OCI-LY7 (cell line): ENCODE results near the gene ADAM12. TPM values are rescaled to one million over a fixed set of nuclear protein-coding genes. Genes with fewer than 3 reads are reported as not detected.

ENCODE experiments used
- BruUV-seq: library from RNA; stranded (reverse); fragments of 400-500 nt; replicated peaks from 2 replicates; lab custom pipeline; 2021; lab: Mats Ljungman, UMichigan
- CTCF ChIA-PET: fragments of 300-600 bp; sonication (Branson Sonifier 250); formaldehyde crosslinking; loops from one replicate; lab custom pipeline; 2022; ENCODE audit warnings: antibody characterized with exemption; ENCODE audit not compliant: unreplicated experiment; lab: Charles Lee
- POLR2A ChIA-PET: fragments of 300-600 bp; sonication (Branson Sonifier 250); formaldehyde crosslinking; loops from one replicate; lab custom pipeline; 2022; ENCODE audit warnings: antibody characterized with exemption; lab: Charles Lee
- DNase-seq: peaks from one replicate; pipeline ENCODE4 v3.0.0-alpha.2; 2015; ENCODE audit warnings: low spot score
- H2AFZ ChIP-seq: fragments of 200-600 bp; sonication (generic), shearing (Covaris generic); 2 replicates; pipeline ENCODE4 v1.6.1; 2014; ENCODE audit warnings: mild to moderate bottlenecking, antibody characterized with exemption, low read length, moderate library complexity
- H3K27ac ChIP-seq: fragments of 200-600 bp; sonication (generic); 2 replicates; pipeline ENCODE4 v1.5.1; 2014; ENCODE audit warnings: mixed run types, low read depth, mild to moderate bottlenecking, moderate library complexity, low read length, inconsistent platforms; ENCODE audit not compliant: poor library complexity, severe bottlenecking
- H3K36me3 ChIP-seq: fragments of 200-600 bp; sonication (generic); 2 replicates; pipeline ENCODE4 v1.6.1; 2014; ENCODE audit warnings: mild to moderate bottlenecking, antibody characterized with exemption, low read length, moderate library complexity, mixed read lengths; ENCODE audit not compliant: insufficient read depth
- H3K4me1 ChIP-seq: fragments of 200-600 bp; sonication (generic); 2 replicates; pipeline ENCODE4 v1.5.1; 2014; ENCODE audit warnings: mild to moderate bottlenecking, low read length; ENCODE audit not compliant: insufficient read depth, poor library complexity, severe bottlenecking
- H3K4me2 ChIP-seq: fragments of 200-600 bp; sonication (generic); 2 replicates; pipeline ENCODE4 v1.6.1; 2014; ENCODE audit warnings: mild to moderate bottlenecking, low read length
- H3K4me3 ChIP-seq: fragments of 200-600 bp; sonication (generic); 2 replicates; pipeline ENCODE4 v1.5.1; 2014; ENCODE audit warnings: mild to moderate bottlenecking, low read depth, low read length; ENCODE audit not compliant: poor library complexity, severe bottlenecking
- H3K79me2 ChIP-seq: fragments of 200-600 bp; sonication (generic); 2 replicates; pipeline ENCODE4 v1.6.1; 2016; ENCODE audit warnings: low read depth, mild to moderate bottlenecking, low read length, moderate library complexity, mixed read lengths; ENCODE audit not compliant: insufficient read depth
- H3K9me2 ChIP-seq: fragments of 200-600 bp; sonication (generic); 2 replicates; pipeline ENCODE4 v1.6.1; 2016; ENCODE audit warnings: mild to moderate bottlenecking, low read length, mixed read lengths; ENCODE audit not compliant: insufficient read depth
- H3K9me3 ChIP-seq: fragments of 200-600 bp; sonication (generic); 2 replicates; pipeline ENCODE4 v1.6.1; 2014; ENCODE audit warnings: mild to moderate bottlenecking, mixed run types, low read length, mixed read lengths
- H4K20me1 ChIP-seq: fragments of 200-600 bp; sonication (generic); 2 replicates; pipeline ENCODE4 v1.6.1; 2014; ENCODE audit warnings: mild to moderate bottlenecking, antibody characterized with exemption, low read length, moderate library complexity, mixed read lengths; ENCODE audit not compliant: insufficient read depth
- EZH2phosphoT487 ChIP-seq: fragments of 200-600 bp; sonication (generic); IDR thresholded peaks from 2 replicates; pipeline ENCODE4 v1.6.1; 2018; ENCODE audit warnings: low read depth, borderline replicate concordance, mild to moderate bottlenecking, mixed run types, antibody characterized with exemption, low read length, moderate library complexity, mixed read lengths
- intact Hi-C: fragments of 100-400 bp; cut with micrococcal nuclease; formaldehyde crosslinking; loops from one replicate; pipeline ENCODE4 v1.10.0; 2022; ENCODE audit not compliant: unreplicated experiment
- total RNA-seq, 2 experiments: library from RNA; depleted of rRNA in 1 of 2; stranded (reverse); fragments of >200 nt in 1 of 2; shearing (Covaris generic) in 1 of 2; gene quantifications; 2 replicates each; pipeline ENCODE4 v1.2.3, GENCODE V29; 2014 to 2022
- TF ChIP-seq, protein P1 (sequence below): fragments of 200-600 bp; sonication (generic); conservative IDR thresholded peaks from 2 replicates; pipeline ENCODE4 v1.5.1; 2014; ENCODE audit warnings: mild to moderate bottlenecking, antibody characterized with exemption, low read length, moderate library complexity, mixed read lengths

The ADAM12 gene
- total RNA-seq, 2 experiments from 2014 or later: 0.06 TPM; not detected in 1

DNA sequence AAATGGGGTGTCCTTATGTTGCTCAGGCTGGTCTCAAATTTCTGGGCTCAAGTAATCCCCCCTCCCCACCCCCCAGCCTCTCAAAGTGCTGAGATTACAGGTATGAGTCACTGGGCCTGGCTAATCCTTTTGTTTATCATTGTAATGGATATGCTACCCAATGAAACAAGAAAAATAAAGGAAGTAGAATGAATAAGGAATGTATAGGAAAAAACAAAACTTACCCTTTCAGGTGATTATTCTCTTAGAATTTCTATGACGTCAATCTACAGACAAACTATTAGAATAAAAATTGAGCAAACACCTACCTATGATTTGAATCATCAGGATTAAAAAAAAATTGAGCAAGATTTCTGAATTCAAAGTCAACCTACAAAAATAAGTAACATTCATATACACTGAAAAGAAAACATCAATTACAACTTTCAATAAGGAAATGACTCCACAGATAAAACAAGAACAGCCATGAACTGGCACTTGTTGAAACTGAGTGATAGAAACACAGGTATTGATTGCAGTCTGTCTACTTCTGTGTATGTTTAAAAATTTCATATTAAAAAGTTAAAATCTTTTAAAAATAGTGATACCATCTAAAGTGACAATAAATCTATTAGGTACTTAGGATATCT lies 12.2 kb downstream of the ADAM12 start:
- no peaks in the 10 kb centered on the region for H3K9me3 ChIP-seq
- H3K27ac ChIP-seq: no peak overlapping the region
- no peaks in the 10 kb centered on the region for H3K4me1 ChIP-seq
- ChIA-PET CTCF (no interaction called here), POLR2A (no interaction called here)
- no peaks in the 10 kb centered on the region for H3K36me3 ChIP-seq
- TF ChIP-seq, protein P1, sequence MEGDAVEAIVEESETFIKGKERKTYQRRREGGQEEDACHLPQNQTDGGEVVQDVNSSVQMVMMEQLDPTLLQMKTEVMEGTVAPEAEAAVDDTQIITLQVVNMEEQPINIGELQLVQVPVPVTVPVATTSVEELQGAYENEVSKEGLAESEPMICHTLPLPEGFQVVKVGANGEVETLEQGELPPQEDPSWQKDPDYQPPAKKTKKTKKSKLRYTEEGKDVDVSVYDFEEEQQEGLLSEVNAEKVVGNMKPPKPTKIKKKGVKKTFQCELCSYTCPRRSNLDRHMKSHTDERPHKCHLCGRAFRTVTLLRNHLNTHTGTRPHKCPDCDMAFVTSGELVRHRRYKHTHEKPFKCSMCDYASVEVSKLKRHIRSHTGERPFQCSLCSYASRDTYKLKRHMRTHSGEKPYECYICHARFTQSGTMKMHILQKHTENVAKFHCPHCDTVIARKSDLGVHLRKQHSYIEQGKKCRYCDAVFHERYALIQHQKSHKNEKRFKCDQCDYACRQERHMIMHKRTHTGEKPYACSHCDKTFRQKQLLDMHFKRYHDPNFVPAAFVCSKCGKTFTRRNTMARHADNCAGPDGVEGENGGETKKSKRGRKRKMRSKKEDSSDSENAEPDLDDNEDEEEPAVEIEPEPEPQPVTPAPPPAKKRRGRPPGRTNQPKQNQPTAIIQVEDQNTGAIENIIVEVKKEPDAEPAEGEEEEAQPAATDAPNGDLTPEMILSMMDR: no peak
- no peak for TF ChIP-seq EZH2phosphoT487
- no peak overlapping the region for H3K4me2 ChIP-seq
- H2AFZ ChIP-seq: no peak overlapping the region
- intact Hi-C loops: no loop called here
- BruUV-seq: no TSS peak
- no peaks in the 10 kb centered on the region for H3K9me2 ChIP-seq
- H3K79me2 ChIP-seq: no peaks in the 10 kb centered on the region
- H4K20me1 ChIP-seq: no peaks in the 10 kb centered on the region
- H3K4me3 ChIP-seq: no peak overlapping the region
- no peak for DNase-seq

DNA sequence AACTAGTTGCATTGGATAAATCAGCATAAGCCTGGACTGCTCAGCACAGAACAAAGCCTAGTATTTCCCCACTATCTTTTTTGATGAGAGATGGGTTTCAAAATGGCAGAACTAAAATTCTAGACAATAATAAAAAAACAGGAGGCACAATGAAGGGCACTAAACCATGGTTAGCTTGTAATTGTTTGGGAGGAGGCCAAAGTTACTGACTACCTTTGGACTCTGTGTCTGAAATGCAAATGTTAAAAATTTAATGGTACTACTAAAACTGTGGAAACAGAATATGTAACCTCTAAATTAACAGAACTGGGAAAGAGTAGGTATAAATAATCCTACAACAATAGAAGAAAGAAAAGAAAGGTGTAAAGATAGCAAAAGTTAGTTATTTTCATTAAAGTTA lies 13.0 kb downstream of the ADAM12 start:
- H3K9me2 ChIP-seq: no peaks in the 10 kb centered on the region
- no peaks in the 10 kb centered on the region for H3K79me2 ChIP-seq
- H2AFZ ChIP-seq: no peak overlapping the region
- H3K4me2 ChIP-seq: no peak overlapping the region
- H3K9me3 ChIP-seq: no peaks in the 10 kb centered on the region
- H4K20me1 ChIP-seq: no peaks in the 10 kb centered on the region
- H3K36me3 ChIP-seq: no peaks in the 10 kb centered on the region
- DNase-seq: no peak
- TF ChIP-seq EZH2phosphoT487: no peak
- TF ChIP-seq, protein P1: no peak
- CTCF ChIA-PET: no interaction called here
- POLR2A ChIA-PET: no interaction called here
- BruUV-seq: no TSS peak
- intact Hi-C loops: no loop called here
- no peak overlapping the region for H3K27ac ChIP-seq
- no peak overlapping the region for H3K4me3 ChIP-seq
- no peaks in the 10 kb centered on the region for H3K4me1 ChIP-seq

DNA sequence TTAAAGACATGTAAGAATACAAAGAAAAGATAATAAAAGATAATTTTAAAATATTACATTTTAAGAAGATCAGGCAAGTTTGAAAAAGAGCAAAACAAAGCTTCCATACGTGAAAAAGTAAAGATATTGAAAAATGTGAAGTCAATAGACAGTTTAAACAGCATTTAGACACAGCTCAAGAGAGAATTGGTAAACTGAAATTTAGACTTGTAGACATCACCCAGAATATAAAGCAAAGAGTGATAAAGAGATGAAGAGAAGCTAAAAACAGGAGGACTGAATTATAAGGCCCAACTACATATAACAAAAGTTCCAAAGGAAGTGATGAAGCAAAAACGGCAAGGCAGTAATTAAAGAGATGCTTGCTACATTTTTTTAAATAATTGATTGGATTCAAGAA lies 13.8 kb downstream of the ADAM12 start:
- Histone ChIP-seq H3K79me2 (no peaks in the 10 kb centered on the region), H3K9me2 (no peaks in the 10 kb centered on the region), H3K4me3 (no peak overlapping the region), H2AFZ (no peak overlapping the region), H3K4me2 (no peak overlapping the region), H4K20me1 (no peaks in the 10 kb centered on the region), H3K9me3 (no peaks in the 10 kb centered on the region), H3K27ac (no peak overlapping the region), H3K36me3 (no peaks in the 10 kb centered on the region), H3K4me1 (no peaks in the 10 kb centered on the region)
- POLR2A ChIA-PET: interaction anchor here (0.6 kb wide), 1 partner anchor 20 kb away, joined by 3 read pairs; no protein-coding TSS in a partner anchor
- CTCF ChIA-PET: no interaction called here
- no TSS peak for BruUV-seq
- no peak for DNase-seq
- intact Hi-C loops: no loop called here
- TF ChIP-seq EZH2phosphoT487: no peak
- TF ChIP-seq, protein P1: no peak
